ENCODE results near the gene ERBB4.
"Not testable (repeated sequence)": the region's sequence is repeated elsewhere in the genome, so short reads cannot be mapped to it uniquely, and the experiment has no call there.

ERBB4 gene

GRCh38 chr2:212488611-212489010 lies 50.0 kb downstream of the ERBB4 start:
- Histone ChIP-seq H3K9ac (no peak overlapping the region), H3K27ac (no peak overlapping the region), H3K27me3 (ENCODE audit: control insufficient read depth, insufficient read depth, low read length) (no peaks in the 10 kb centered on the region), H3K79me2 (no peaks in the 10 kb centered on the region), H3K9me3 (ENCODE audit: control insufficient read depth, low read length) (no peaks in the 10 kb centered on the region), H3K36me3 (ENCODE audit: control insufficient read depth, insufficient read depth, low read length) (no peaks in the 10 kb centered on the region), H3K4me3 (ENCODE audit: low read depth, low read length) (no peak overlapping the region), H2AFZ (no peak overlapping the region), H3K4me2 (ENCODE audit: low read length) (no peak overlapping the region), H3K4me1 (no peaks in the 10 kb centered on the region)
- TF ChIP-seq, protein P1, sequence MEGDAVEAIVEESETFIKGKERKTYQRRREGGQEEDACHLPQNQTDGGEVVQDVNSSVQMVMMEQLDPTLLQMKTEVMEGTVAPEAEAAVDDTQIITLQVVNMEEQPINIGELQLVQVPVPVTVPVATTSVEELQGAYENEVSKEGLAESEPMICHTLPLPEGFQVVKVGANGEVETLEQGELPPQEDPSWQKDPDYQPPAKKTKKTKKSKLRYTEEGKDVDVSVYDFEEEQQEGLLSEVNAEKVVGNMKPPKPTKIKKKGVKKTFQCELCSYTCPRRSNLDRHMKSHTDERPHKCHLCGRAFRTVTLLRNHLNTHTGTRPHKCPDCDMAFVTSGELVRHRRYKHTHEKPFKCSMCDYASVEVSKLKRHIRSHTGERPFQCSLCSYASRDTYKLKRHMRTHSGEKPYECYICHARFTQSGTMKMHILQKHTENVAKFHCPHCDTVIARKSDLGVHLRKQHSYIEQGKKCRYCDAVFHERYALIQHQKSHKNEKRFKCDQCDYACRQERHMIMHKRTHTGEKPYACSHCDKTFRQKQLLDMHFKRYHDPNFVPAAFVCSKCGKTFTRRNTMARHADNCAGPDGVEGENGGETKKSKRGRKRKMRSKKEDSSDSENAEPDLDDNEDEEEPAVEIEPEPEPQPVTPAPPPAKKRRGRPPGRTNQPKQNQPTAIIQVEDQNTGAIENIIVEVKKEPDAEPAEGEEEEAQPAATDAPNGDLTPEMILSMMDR (IDR thresholded peaks at IDR 0.05) = no peak

DNA sequence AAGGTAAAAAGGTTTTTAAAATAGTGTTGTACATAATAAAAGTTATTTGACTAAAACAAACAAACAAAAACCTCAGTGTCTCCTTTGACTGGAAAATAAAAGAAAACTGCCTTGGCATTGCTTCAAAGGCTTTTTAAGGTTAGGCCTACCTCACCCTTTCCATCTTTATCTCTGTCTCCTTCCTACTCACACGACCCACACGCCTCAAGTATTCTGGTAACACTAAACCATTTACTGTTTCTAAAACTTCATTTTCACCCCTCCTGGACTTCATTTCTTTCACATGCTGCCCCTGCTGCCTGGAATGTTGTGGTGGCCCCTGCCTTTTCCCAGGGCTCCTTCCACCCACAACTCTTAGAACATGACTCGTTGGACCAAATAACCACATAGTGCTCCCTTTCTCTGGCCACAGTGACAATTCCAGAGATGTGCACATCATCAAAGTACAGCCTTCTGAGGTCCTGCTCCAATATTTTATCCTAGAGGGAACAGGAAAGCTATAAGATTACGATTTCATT lies 54.0 kb downstream of the ERBB4 start:
- no peaks in the 10 kb centered on the region for H3K36me3 ChIP-seq (ENCODE audit: control insufficient read depth, insufficient read depth, low read length)
- H3K9me3 ChIP-seq (ENCODE audit: control insufficient read depth, low read length) = no peaks in the 10 kb centered on the region
- no peak overlapping the region for H2AFZ ChIP-seq
- no peaks in the 10 kb centered on the region for H3K4me1 ChIP-seq
- H3K4me3 ChIP-seq (ENCODE audit: low read depth, low read length) = no peak overlapping the region
- H3K27me3 ChIP-seq (ENCODE audit: control insufficient read depth, insufficient read depth, low read length) = no peaks in the 10 kb centered on the region
- no peaks in the 10 kb centered on the region for H3K79me2 ChIP-seq
- H3K27ac ChIP-seq = no peak overlapping the region
- H3K4me2 ChIP-seq (ENCODE audit: low read length) = no peak overlapping the region
- H3K9ac ChIP-seq = no peak overlapping the region
- TF ChIP-seq, protein P1 (IDR thresholded peaks at IDR 0.05) = no peak

DNA sequence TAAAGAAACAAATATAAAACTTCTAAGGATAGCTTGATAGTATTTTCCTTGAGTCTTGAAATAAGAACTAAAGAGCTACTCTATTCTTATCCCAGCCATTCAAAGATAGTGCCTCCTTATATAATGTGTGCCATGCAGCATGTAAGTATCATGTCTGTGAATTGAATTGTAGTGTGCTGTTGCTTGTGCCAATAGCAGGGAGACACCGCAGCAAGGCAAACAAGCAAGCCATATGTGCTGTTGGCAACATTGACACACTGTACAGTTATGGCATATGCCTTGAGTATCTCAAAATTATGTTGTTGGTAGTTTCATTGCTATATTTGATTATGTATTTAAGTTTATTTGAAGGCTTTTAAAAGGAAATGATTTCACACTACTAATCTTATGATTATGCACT lies 58.2 kb downstream of the ERBB4 start:
- H2AFZ ChIP-seq = no peak overlapping the region
- no peak overlapping the region for H3K4me2 ChIP-seq (ENCODE audit: low read length)
- H3K27me3 ChIP-seq (ENCODE audit: control insufficient read depth, insufficient read depth, low read length) = no peaks in the 10 kb centered on the region
- TF ChIP-seq, protein P1 (IDR thresholded peaks at IDR 0.05) = no peak
- no peak overlapping the region for H3K27ac ChIP-seq
- H3K9me3 ChIP-seq (ENCODE audit: control insufficient read depth, low read length) = no peaks in the 10 kb centered on the region
- H3K4me3 ChIP-seq (ENCODE audit: low read depth, low read length) = no peak overlapping the region
- H3K36me3 ChIP-seq (ENCODE audit: control insufficient read depth, insufficient read depth, low read length) = no peaks in the 10 kb centered on the region
- H3K4me1 ChIP-seq = no peaks in the 10 kb centered on the region
- no peaks in the 10 kb centered on the region for H3K79me2 ChIP-seq
- H3K9ac ChIP-seq = no peak overlapping the region

- no peak overlapping the region for H2AFZ ChIP-seq
- no peak overlapping the region for H3K9ac ChIP-seq
- H3K79me2 ChIP-seq = no peaks in the 10 kb centered on the region
- no peak overlapping the region for H3K4me2 ChIP-seq (ENCODE audit: low read length)
- no peaks in the 10 kb centered on the region for H3K9me3 ChIP-seq (ENCODE audit: control insufficient read depth, low read length)
- no peaks in the 10 kb centered on the region for H3K36me3 ChIP-seq (ENCODE audit: control insufficient read depth, insufficient read depth, low read length)
- TF ChIP-seq, protein P1 (IDR thresholded peaks at IDR 0.05) = no peak
- H3K4me1 ChIP-seq = no peaks in the 10 kb centered on the region
- no peak overlapping the region for H3K4me3 ChIP-seq (ENCODE audit: low read depth, low read length)
- no peaks in the 10 kb centered on the region for H3K27me3 ChIP-seq (ENCODE audit: control insufficient read depth, insufficient read depth, low read length)
- H3K27ac ChIP-seq = no peak overlapping the region
These were observed 61.0 kb downstream of the ERBB4 start for GRCh38 chr2:212477571-212477970.

DNA sequence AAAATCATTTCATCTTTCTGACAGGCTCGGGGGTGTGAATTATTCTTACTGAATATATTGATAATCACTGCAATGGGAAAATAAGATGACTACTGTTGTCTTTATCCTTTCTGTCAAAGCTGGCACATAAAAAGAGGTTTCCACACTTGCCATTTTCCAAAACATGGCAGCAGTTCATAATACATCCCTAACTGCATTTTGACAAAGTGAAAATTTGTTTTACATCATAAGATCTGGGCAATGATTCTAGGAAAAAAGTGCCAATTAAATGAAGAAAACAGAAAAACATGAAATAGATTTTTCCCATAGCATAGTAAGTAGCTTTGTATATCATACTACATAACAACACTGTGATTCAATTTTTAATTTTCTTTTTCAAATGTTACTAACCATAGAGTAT lies 65.4 kb downstream of the ERBB4 start:
- H3K79me2 ChIP-seq = no peaks in the 10 kb centered on the region
- H3K27ac ChIP-seq = no peak overlapping the region
- no peak overlapping the region for H3K4me3 ChIP-seq (ENCODE audit: low read depth, low read length)
- no peaks in the 10 kb centered on the region for H3K36me3 ChIP-seq (ENCODE audit: control insufficient read depth, insufficient read depth, low read length)
- H3K4me2 ChIP-seq (ENCODE audit: low read length) = no peak overlapping the region
- no peaks in the 10 kb centered on the region for H3K27me3 ChIP-seq (ENCODE audit: control insufficient read depth, insufficient read depth, low read length)
- no peak overlapping the region for H3K9ac ChIP-seq
- no peaks in the 10 kb centered on the region for H3K4me1 ChIP-seq
- H3K9me3 ChIP-seq (ENCODE audit: control insufficient read depth, low read length) = no peaks in the 10 kb centered on the region
- TF ChIP-seq, protein P1 (IDR thresholded peaks at IDR 0.05) = no peak
- no peak overlapping the region for H2AFZ ChIP-seq

GRCh38 chr2:212467551-212467950 lies 71.1 kb downstream of the ERBB4 start:
- H3K36me3 ChIP-seq (ENCODE audit: control insufficient read depth, insufficient read depth, low read length); H2AFZ ChIP-seq; H3K27me3 ChIP-seq (ENCODE audit: control insufficient read depth, insufficient read depth, low read length); H3K9me3 ChIP-seq (ENCODE audit: control insufficient read depth, low read length); H3K4me1 ChIP-seq; H3K9ac ChIP-seq; H3K4me3 ChIP-seq (ENCODE audit: low read depth, low read length); H3K4me2 ChIP-seq (ENCODE audit: low read length); H3K79me2 ChIP-seq; H3K27ac ChIP-seq: not testable (repeated sequence)
